ENCODE data around the gene OCA2.

DNA sequence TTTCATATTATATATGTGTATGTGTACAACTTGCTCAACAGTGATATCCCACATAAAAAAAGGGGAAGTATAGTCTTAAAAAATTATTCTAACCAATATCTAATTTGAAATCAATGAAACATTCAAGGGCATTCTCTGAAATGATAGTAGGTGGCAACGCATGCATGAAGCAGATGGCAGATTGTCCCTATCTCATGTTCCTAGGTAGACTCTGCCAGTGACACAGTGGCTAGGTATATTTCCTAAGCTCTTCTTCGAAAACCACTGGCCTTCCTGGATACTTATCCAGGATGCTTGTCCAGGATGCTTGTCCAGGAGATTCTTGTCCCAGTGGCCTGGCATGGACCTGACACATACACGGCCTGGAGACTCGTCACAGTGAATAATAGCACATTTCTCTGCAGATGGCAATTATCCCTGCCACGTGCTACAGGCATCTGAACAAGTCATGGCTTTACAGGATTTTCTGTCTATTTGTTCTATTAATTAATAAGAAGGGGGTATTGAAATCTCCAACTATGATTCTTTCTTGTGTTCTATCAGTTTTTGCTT is 54.9 kb downstream of the OCA2 start:
- TF ChIP-seq, protein P1, sequence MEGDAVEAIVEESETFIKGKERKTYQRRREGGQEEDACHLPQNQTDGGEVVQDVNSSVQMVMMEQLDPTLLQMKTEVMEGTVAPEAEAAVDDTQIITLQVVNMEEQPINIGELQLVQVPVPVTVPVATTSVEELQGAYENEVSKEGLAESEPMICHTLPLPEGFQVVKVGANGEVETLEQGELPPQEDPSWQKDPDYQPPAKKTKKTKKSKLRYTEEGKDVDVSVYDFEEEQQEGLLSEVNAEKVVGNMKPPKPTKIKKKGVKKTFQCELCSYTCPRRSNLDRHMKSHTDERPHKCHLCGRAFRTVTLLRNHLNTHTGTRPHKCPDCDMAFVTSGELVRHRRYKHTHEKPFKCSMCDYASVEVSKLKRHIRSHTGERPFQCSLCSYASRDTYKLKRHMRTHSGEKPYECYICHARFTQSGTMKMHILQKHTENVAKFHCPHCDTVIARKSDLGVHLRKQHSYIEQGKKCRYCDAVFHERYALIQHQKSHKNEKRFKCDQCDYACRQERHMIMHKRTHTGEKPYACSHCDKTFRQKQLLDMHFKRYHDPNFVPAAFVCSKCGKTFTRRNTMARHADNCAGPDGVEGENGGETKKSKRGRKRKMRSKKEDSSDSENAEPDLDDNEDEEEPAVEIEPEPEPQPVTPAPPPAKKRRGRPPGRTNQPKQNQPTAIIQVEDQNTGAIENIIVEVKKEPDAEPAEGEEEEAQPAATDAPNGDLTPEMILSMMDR (IDR thresholded peaks at IDR 0.05; ENCODE audit: insufficient read depth, low read length) = no peak
- TF ChIP-seq, protein P2, sequence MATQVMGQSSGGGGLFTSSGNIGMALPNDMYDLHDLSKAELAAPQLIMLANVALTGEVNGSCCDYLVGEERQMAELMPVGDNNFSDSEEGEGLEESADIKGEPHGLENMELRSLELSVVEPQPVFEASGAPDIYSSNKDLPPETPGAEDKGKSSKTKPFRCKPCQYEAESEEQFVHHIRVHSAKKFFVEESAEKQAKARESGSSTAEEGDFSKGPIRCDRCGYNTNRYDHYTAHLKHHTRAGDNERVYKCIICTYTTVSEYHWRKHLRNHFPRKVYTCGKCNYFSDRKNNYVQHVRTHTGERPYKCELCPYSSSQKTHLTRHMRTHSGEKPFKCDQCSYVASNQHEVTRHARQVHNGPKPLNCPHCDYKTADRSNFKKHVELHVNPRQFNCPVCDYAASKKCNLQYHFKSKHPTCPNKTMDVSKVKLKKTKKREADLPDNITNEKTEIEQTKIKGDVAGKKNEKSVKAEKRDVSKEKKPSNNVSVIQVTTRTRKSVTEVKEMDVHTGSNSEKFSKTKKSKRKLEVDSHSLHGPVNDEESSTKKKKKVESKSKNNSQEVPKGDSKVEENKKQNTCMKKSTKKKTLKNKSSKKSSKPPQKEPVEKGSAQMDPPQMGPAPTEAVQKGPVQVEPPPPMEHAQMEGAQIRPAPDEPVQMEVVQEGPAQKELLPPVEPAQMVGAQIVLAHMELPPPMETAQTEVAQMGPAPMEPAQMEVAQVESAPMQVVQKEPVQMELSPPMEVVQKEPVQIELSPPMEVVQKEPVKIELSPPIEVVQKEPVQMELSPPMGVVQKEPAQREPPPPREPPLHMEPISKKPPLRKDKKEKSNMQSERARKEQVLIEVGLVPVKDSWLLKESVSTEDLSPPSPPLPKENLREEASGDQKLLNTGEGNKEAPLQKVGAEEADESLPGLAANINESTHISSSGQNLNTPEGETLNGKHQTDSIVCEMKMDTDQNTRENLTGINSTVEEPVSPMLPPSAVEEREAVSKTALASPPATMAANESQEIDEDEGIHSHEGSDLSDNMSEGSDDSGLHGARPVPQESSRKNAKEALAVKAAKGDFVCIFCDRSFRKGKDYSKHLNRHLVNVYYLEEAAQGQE (IDR thresholded peaks at IDR 0.05; ENCODE audit: insufficient replicate concordance, low read depth) = no peak
- TF ChIP-seq POLR2AphosphoS5 (IDR thresholded peaks at IDR 0.05; ENCODE audit: low read depth) = no peak
- no peak for TF ChIP-seq GABPA (IDR thresholded peaks at IDR 0.05; ENCODE audit: low read depth)
- TF ChIP-seq SPI1 (IDR thresholded peaks at IDR 0.05; ENCODE audit: borderline replicate concordance, low read depth) = no peak

Measured in HL-60 (cell line).